ENCODE data around the gene PGLYRP2. TPM values are rescaled to one million over a fixed set of nuclear protein-coding genes. Genes with fewer than 3 reads are reported as not detected.

PGLYRP2 gene
- total and polyA plus RNA-seq, 2 donors (not counting 3 experiments of a cell fraction or from before 2014, with no cell fraction given) = 0.03 to 0.18 TPM

DNA sequence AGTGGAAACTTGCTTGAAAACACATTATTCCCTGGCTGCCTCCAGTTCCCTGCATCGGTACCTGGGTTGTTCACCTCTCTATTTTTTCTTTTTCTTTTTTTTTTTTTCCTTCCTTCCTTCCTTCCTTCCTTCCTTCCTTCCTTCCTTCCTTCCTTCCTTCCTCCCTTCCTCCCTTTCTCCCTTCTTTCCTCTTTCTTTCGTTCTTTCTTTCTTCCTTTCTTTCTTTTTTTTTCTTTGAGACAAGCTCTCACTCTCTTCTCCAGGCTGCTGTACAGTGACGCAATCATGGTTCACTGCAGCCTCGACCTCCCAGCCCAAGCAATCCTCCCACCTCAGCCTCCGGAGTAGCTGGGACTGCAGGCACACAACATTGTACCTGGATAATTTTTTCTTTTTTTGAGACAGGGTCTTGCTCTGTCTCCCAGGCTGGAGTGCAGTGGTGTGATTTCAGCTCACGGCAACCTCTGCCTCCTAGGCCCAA lies 11.5 kb downstream of the PGLYRP2 start:
- intact Hi-C loops (cut with micrococcal nuclease) (loop anchor here (1.0 to 5.0 kb wide), 4 partner anchors 15 to 90 kb away; no protein-coding TSS in a partner anchor), dilution Hi-C loops (cut with MboI; ENCODE audit: extremely low pct_ligation_motif_present, low sequenced_read_pairs) (no loop called here)
- FAIRE-seq (no peak), DNase-seq (ENCODE audit: low read depth, low spot score) (no peak)
- Histone ChIP-seq H2AFZ (ENCODE audit: low read depth, low read length) (no peak overlapping the region), H3K79me2 (ENCODE audit: control insufficient read depth, insufficient read depth, low read length) (no peaks in the 10 kb centered on the region), H3K27me3 (ENCODE audit: control insufficient read depth in 2 of 2, insufficient read depth in 2 of 2, low read length in 2 of 2) (peaks cover 0 to 2% of the 10 kb centered on the region in 2 experiments), H3K9me3 (replicated peaks; ENCODE audit: control insufficient read depth, insufficient read depth, low read length) (no peaks in the 10 kb centered on the region), H4K20me1 (replicated peaks; ENCODE audit: control insufficient read depth, extremely low read depth, insufficient read depth, low read length) (no peaks in the 10 kb centered on the region), H3K4me1 (ENCODE audit: control insufficient read depth, extremely low read depth, insufficient read depth, low read length) (peaks cover 39% of the 10 kb centered on the region), H3K9ac (replicated peaks; ENCODE audit: extremely low read depth, insufficient read depth, low read length) (no peak overlapping the region), H3K27ac (ENCODE audit: insufficient read depth, low read depth, low read length) (peak overlapping the region; percentile 41), H3K36me3 (ENCODE audit: control insufficient read depth in 2 of 2, extremely low read depth in 1 of 2, insufficient read depth in 2 of 2, low read length in 2 of 2) (no peaks in the 10 kb centered on the region), H3K4me2 (ENCODE audit: insufficient read depth, low read length) (peak overlapping the region; percentile 6), H3K9me1 (replicated peaks; ENCODE audit: control insufficient read depth, extremely low read depth, insufficient read depth, low read length) (no peaks in the 10 kb centered on the region), H3K4me3 (replicated peaks in 1 of 3; ENCODE audit: insufficient read depth in 1 of 3, low read depth in 1 of 3, low read length in 3 of 3) (no peak overlapping the region)
- ChIA-PET POLR2A (interaction anchor here (0.7 to 1.3 kb wide), 4 partner anchors 10 to 89 kb away, joined by 3 to 4 read pairs (median 4); partner anchors contain the start of genes AKAP8 and AKAP8L), CTCF (interaction anchor here (1.2 to 4.2 kb wide), 6 partner anchors 13 to 88 kb away, joined by 3 to 29 read pairs (median 10); partner anchors contain the start of gene AKAP8L)
- TF ChIP-seq JUN (IDR thresholded peaks at IDR 0.05; ENCODE audit: borderline replicate concordance, insufficient read depth, insufficient read length, low read depth) (no peak), MYC (IDR thresholded peaks at IDR 0.05; ENCODE audit: low read depth, low read length) (no peak), FOS (IDR thresholded peaks at IDR 0.05; ENCODE audit: borderline replicate concordance, insufficient read depth, low read length) (no peak), GATA2 (IDR thresholded peaks at IDR 0.05; ENCODE audit: insufficient read depth, insufficient read length, low read depth, low read length) (no peak), POLR2A (IDR thresholded peaks at IDR 0.05; ENCODE audit: low read depth, low read length) (no peak), POLR2AphosphoS5 (IDR thresholded peaks at IDR 0.05; ENCODE audit: insufficient read depth, low read depth, low read length) (no peak), EZH2 (IDR thresholded peaks at IDR 0.05; ENCODE audit: borderline replicate concordance, low read depth, low read length, severe bottlenecking) (no peak)
- TF ChIP-seq, protein P1, sequence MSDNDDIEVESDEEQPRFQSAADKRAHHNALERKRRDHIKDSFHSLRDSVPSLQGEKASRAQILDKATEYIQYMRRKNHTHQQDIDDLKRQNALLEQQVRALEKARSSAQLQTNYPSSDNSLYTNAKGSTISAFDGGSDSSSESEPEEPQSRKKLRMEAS (IDR thresholded peaks at IDR 0.05; ENCODE audit: insufficient read depth, insufficient read length) = no peak
- TF ChIP-seq, protein P2, sequence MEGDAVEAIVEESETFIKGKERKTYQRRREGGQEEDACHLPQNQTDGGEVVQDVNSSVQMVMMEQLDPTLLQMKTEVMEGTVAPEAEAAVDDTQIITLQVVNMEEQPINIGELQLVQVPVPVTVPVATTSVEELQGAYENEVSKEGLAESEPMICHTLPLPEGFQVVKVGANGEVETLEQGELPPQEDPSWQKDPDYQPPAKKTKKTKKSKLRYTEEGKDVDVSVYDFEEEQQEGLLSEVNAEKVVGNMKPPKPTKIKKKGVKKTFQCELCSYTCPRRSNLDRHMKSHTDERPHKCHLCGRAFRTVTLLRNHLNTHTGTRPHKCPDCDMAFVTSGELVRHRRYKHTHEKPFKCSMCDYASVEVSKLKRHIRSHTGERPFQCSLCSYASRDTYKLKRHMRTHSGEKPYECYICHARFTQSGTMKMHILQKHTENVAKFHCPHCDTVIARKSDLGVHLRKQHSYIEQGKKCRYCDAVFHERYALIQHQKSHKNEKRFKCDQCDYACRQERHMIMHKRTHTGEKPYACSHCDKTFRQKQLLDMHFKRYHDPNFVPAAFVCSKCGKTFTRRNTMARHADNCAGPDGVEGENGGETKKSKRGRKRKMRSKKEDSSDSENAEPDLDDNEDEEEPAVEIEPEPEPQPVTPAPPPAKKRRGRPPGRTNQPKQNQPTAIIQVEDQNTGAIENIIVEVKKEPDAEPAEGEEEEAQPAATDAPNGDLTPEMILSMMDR (IDR thresholded peaks at IDR 0.05; ENCODE audit: extremely low read depth in 1 of 2, insufficient read depth in 1 of 2, low read depth in 1 of 2, low read length in 2 of 2) = no peak
- BruUV-seq (replicated peaks) = no TSS peak
